Urothelium cell line (cell line): ENCODE results near the gene MEP1A.
"Not testable (repeated sequence)": the region's sequence is repeated elsewhere in the genome, so short reads cannot be mapped to it uniquely, and the experiment has no call there.

Experiments
- DNase-seq: peaks from one replicate; pipeline ENCODE4 v3.0.0; 2011; ENCODE audit warnings: low spot score, mixed read lengths
- FAIRE-seq: peaks from 2 replicates; lab custom pipeline; 2011; peaks lifted over from hg19 to GRCh38; lab: Jason Lieb, UNC

MEP1A gene

GRCh38 chr6:46793138-46793537 is at the start of gene MEP1A:
Gene MEP1A, plus strand, starts transcription at chr6:46793389. Its CDS starts 10 bp downstream, at chr6:46793399.
- FAIRE-seq, result no peak
- DNase-seq, result no peak

GRCh38 chr6:46743425-46744158 is 49.6 kb upstream of the MEP1A start:
- DNase-seq, result no peak
- FAIRE-seq, result no peak

- not testable (repeated sequence) for DNase-seq, FAIRE-seq
Observed at GRCh38 chr6:46744159-46744725, 48.9 kb upstream of the MEP1A start.

- FAIRE-seq, result no peak
Observed at GRCh38 chr6:46745973-46746372, 47.2 kb upstream of the MEP1A start.

GRCh38 chr6:46746696-46747095 is 46.5 kb upstream of the MEP1A start, which contains the start of gene ANKRD66:
Gene ANKRD66, plus strand, starts transcription at chr6:46746933. Its CDS starts 5,016 bp downstream, at chr6:46751949.
- DNase-seq (no peak), FAIRE-seq (no peak)

More at GRCh38 chr6:46745973-46746372, 47.2 kb upstream of the MEP1A start:
- no peak for DNase-seq

- no peak for DNase-seq
- no peak for FAIRE-seq
Observed at GRCh38 chr6:46748940-46749503, 44.2 kb upstream of the MEP1A start.

GRCh38 chr6:46749731-46750130 is 43.5 kb upstream of the MEP1A start:
- no peak for DNase-seq

GRCh38 chr6:46751658-46752057 is 41.5 kb upstream of the MEP1A start:
- no peak for FAIRE-seq
- no peak for DNase-seq

More at GRCh38 chr6:46749731-46750130, 43.5 kb upstream of the MEP1A start:
- no peak for FAIRE-seq

- FAIRE-seq (no peak), DNase-seq (no peak)
Observed at GRCh38 chr6:46755865-46756264, 37.3 kb upstream of the MEP1A start.

GRCh38 chr6:46756469-46757213 is 36.5 kb upstream of the MEP1A start:
- peak; percentile 16 for DNase-seq
- FAIRE-seq, result no peak

- DNase-seq, result peak; percentile 26
- FAIRE-seq, result peak; percentile 23
Observed at GRCh38 chr6:46757214-46757596, 36.0 kb upstream of the MEP1A start.

GRCh38 chr6:46758960-46759753 is 34.0 kb upstream of the MEP1A start:
- DNase-seq (no peak), FAIRE-seq (no peak)

GRCh38 chr6:46760925-46761324 is 32.3 kb upstream of the MEP1A start:
- no peak for DNase-seq
- peak; percentile 32 for FAIRE-seq

GRCh38 chr6:46763466-46763865 is 29.7 kb upstream of the MEP1A start:
- FAIRE-seq (no peak), DNase-seq (no peak)

- FAIRE-seq, result not testable (repeated sequence)
Observed at GRCh38 chr6:46764280-46764679, 28.9 kb upstream of the MEP1A start.

GRCh38 chr6:46764961-46765360 is 28.2 kb upstream of the MEP1A start:
- FAIRE-seq (no peak), DNase-seq (no peak)

More at GRCh38 chr6:46764280-46764679, 28.9 kb upstream of the MEP1A start:
- not testable (repeated sequence) for DNase-seq

- FAIRE-seq, result no peak
- no peak for DNase-seq
Observed at GRCh38 chr6:46772016-46772415, 21.2 kb upstream of the MEP1A start.

- DNase-seq (no peak), FAIRE-seq (no peak)
Observed at GRCh38 chr6:46772762-46773161, 20.4 kb upstream of the MEP1A start.

GRCh38 chr6:46773201-46773855 is 19.9 kb upstream of the MEP1A start:
- FAIRE-seq (no peak), DNase-seq (no peak)

- FAIRE-seq, DNase-seq: not testable (repeated sequence)
Observed at GRCh38 chr6:46774736-46775135, 18.5 kb upstream of the MEP1A start.
